Activated CD8-positive, alpha-beta T cell treated with anti-CD3 and anti-CD28 coated beads, Interleukin-2, amount 10 ng/mL, durations not matched to agents 7 days and 5 days (primary cell): ENCODE data around the gene CPNE7. TPM values are rescaled to one million over a fixed set of nuclear protein-coding genes. Genes with fewer than 3 reads are reported as not detected.

Source experiments
- ATAC-seq: fragments of 150-1000 bp; cut with Tn5 transposase; one replicate; pipeline ENCODE4 v1.10.0; 2021; ENCODE audit warnings: moderate library complexity
- CTCF ChIA-PET: fragments of 350-600 bp; sonication (Branson Sonifier 250); formaldehyde crosslinking; loops from one replicate; lab custom pipeline; 2021; ENCODE audit warnings: antibody characterized with exemption; lab: Charles Lee
- POLR2A ChIA-PET: fragments of 350-600 bp; sonication (Branson Sonifier 250); formaldehyde crosslinking; loops from one replicate; lab custom pipeline; 2021; ENCODE audit warnings: antibody characterized with exemption; lab: Charles Lee
- DNase-seq: peaks from one replicate; pipeline ENCODE4 v3.0.0-alpha.2; 2020
- H3K27ac Mint-ChIP-seq: one replicate; pipeline ENCODE4 v1.8.0; 2021; ENCODE audit warnings: mild to moderate bottlenecking, mixed read lengths
- H3K27me3 Mint-ChIP-seq: one replicate; pipeline ENCODE4 v1.8.0; 2021; ENCODE audit warnings: low read depth, mixed read lengths
- H3K36me3 Mint-ChIP-seq: one replicate; pipeline ENCODE4 v1.8.0; 2021; ENCODE audit warnings: low read depth, mixed read lengths
- H3K4me1 Mint-ChIP-seq: one replicate; pipeline ENCODE4 v1.8.0; 2021; ENCODE audit warnings: low read depth, mixed read lengths
- H3K4me3 Mint-ChIP-seq: one replicate; pipeline ENCODE4 v1.8.0; 2021; ENCODE audit warnings: mild to moderate bottlenecking, mixed read lengths
- H3K9me3 Mint-ChIP-seq: one replicate; pipeline ENCODE4 v1.8.0; 2022; ENCODE audit warnings: mixed read lengths; ENCODE audit not compliant: insufficient read depth
- total RNA-seq, 2 experiments: library from RNA; stranded (reverse); gene quantifications; one replicate each; pipeline ENCODE4 v1.2.3, GENCODE V29; 2021

CPNE7 gene
- total RNA-seq, 2 experiments from 2014 or later, result 1.1 to 1.8 TPM

DNA sequence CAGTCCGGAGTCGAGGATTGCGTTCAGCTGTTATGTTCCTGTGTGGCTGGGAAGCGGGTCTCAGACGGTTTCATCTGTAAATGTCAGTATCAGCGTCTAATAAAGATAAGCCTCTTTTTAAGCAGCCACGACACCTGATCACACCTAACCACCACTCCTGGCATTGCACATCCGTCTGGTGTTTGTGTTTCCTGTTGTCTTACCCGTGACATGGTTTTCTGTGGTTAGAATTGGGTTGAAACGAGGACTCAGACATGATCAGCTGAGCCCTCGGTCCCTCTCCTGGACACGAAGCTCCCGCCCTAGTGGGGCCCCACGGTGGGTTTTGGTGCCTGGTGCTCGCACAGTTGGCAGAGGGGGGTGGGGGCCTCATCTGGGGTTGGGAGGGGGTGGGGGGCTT, 18.3 kb downstream of the CPNE7 start:
- Mint-ChIP-seq H3K27me3 (no peaks in the 10 kb centered on the region), H3K4me1 (peaks cover 13% of the 10 kb centered on the region), H3K4me3 (peak overlapping the region; percentile 10), H3K9me3 (no peaks in the 10 kb centered on the region), H3K27ac (peak overlapping the region; percentile 71), H3K36me3 (no peaks in the 10 kb centered on the region)
- peak; percentile 81 for ATAC-seq
- ChIA-PET POLR2A (no interaction called here), CTCF (interaction anchor here (0.8 kb wide), 1 partner anchor 353 kb away, joined by 3 read pairs; no protein-coding TSS in a partner anchor)
- DNase-seq, result peak; percentile 74

DNA sequence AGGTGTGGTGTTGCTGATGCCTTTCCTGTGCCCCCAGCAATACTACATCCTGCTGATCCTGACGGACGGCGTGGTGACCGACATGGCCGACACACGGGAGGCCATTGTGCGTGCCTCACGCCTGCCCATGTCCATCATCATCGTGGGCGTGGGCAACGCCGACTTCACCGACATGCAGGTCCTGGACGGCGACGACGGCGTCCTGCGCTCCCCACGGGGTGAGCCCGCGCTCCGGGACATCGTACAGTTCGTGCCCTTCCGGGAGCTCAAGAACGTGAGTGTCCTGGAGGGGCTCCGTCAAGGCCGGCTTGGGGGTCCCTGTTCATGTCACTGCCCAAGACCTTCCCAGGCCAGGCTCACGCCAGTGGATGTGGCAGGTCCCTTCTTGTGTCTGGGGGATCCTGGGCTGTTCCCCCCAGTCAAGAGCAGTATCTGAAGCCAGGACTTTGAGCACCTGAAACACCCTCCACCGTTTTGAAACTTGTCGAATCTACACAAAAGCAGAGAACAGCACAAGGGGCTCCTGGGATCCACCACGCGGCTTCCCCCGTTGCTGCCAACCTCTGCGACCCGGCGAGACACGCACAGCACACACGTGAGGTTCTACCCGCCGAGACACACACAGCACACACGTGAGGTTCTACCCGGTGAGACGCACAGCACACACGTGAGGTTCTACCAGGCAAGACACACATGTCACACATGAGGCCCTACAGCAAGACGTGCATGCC, 19.9 kb downstream of the CPNE7 start:
- DNase-seq, result no peak
- H3K27me3 Mint-ChIP-seq, result peaks cover 3% of the 10 kb centered on the region
- ChIA-PET POLR2A (no interaction called here), CTCF (no interaction called here)
- H3K36me3 Mint-ChIP-seq, result no peaks in the 10 kb centered on the region
- H3K27ac Mint-ChIP-seq, result no peak overlapping the region
- H3K4me3 Mint-ChIP-seq, result no peak overlapping the region
- peaks cover 16% of the 10 kb centered on the region for H3K4me1 Mint-ChIP-seq
- no peak for ATAC-seq
- H3K9me3 Mint-ChIP-seq, result no peaks in the 10 kb centered on the region

DNA sequence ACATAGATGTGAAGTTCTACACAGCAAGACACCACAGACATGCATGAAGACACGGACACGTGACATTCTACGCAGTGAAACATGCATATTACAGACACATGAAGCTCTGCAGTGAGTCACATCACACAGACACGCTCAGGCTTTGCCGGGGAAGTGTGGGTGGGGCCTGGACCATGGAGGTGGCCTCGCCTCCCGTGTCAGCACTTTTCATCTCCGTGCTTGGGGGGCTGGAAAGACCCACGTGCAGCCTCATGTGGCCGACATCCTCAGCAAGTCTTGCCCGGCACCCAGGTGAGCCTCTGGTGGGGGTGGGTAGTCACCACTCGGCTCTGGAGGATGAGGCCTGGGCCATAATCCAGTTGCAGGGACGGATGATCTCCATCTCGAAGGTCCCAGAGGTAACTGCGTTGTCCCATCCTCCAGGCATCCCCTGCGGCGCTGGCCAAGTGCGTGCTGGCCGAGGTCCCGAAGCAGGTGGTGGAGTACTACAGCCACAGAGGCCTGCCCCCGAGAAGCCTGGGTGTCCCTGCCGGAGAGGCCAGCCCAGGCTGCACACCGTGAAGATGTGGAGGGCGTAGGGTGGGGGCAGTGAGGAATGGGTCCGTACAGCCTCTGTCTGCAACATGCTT, 20.6 kb downstream of the CPNE7 start:
- H3K4me3 Mint-ChIP-seq, result no peak overlapping the region
- ATAC-seq, result no peak
- H3K27ac Mint-ChIP-seq, result no peak overlapping the region
- POLR2A ChIA-PET, result no interaction called here
- no peaks in the 10 kb centered on the region for H3K9me3 Mint-ChIP-seq
- CTCF ChIA-PET, result no interaction called here
- H3K36me3 Mint-ChIP-seq, result no peaks in the 10 kb centered on the region
- H3K27me3 Mint-ChIP-seq, result peaks cover 3% of the 10 kb centered on the region
- DNase-seq, result no peak
- peaks cover 16% of the 10 kb centered on the region for H3K4me1 Mint-ChIP-seq

DNA sequence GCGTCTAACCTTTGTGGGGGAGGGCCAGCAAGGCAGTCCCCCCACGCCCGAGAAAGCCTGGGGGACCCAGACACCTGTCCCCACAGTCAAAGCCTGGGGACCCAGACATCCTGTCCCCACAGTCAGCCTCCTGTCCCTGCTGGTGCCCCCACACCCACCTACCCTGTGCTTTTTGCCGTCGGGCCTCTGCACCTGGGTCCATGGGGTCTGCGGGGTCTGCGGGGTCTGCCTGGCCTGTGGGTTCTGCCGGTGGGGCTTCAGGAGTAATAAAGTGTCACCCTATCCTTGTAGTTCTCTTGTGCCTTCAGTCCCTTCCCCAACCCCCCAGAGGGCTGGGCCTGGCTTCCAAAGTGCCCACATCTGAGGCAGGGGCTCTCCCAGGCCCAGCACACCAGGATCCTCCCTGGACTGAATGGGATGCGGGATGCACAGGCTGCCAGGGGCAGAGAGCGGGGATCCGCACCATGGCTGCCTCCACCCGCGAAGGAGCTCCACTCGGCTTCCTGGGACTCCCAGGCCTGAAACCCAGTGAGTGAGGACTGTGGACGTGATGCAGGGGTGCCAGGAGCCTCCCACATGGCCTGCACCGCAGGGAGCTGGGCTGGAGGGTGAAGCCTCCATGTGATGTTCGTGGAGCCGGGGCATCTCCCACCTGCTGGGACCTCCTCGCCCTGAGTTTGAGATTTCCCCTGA, 21.5 kb downstream of the CPNE7 start:
- H3K27me3 Mint-ChIP-seq, result peaks cover 3% of the 10 kb centered on the region
- H3K36me3 Mint-ChIP-seq, result no peaks in the 10 kb centered on the region
- H3K4me1 Mint-ChIP-seq, result peaks cover 16% of the 10 kb centered on the region
- H3K4me3 Mint-ChIP-seq, result no peak overlapping the region
- DNase-seq, result no peak
- POLR2A ChIA-PET, result no interaction called here
- H3K27ac Mint-ChIP-seq, result no peak overlapping the region
- H3K9me3 Mint-ChIP-seq, result no peaks in the 10 kb centered on the region
- CTCF ChIA-PET, result no interaction called here
- ATAC-seq, result no peak

DNA sequence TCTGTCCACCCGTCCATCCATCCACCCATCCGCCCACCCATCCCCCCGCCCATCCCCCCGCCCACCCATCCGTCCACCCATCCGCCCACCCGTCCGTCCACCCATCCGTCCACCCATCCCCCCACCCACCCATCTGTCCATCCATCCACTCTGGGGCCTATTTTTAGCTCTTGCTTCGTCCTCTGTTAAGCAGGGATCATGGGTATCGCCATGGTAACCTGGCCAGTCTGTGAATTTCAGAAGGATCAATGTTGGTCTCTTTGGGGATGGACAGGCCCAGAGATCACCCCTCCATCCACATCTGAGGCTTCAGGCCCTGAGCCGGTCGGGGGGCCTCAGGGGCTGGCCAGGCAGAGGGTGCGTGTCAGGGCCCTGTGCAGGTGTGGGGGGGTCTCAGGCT, 22.6 kb downstream of the CPNE7 start:
- Mint-ChIP-seq H3K4me1 (peaks cover 23% of the 10 kb centered on the region), H3K4me3 (no peak overlapping the region), H3K27me3 (peaks cover 7% of the 10 kb centered on the region), H3K27ac (no peak overlapping the region), H3K36me3 (no peaks in the 10 kb centered on the region), H3K9me3 (no peaks in the 10 kb centered on the region)
- ChIA-PET CTCF (no interaction called here), POLR2A (no interaction called here)
- DNase-seq (peak; percentile 48), ATAC-seq (no peak)

DNA sequence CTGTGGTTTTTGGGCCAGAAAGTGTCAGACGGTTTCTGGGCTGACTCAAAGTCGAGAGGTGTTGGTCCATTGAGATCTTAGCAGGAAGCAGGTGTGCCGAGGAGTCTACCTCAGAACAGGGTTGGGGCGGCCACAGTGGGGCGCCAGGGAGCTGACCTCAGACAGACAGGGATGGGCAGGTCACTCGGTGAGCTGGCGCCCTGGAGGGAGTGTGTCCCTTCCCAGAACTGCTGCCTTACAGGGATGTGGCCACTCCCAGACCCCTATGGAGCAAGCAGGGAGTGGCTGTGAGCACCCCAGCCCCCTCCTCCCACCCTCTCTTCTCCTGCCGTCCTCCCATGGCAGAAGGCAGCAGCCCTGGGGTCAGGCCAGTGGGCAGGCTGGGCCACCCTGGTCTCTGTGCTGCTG, 23.9 kb downstream of the CPNE7 start:
- no peak overlapping the region for H3K4me3 Mint-ChIP-seq
- ATAC-seq (peak; percentile 46), DNase-seq (peak; percentile 55)
- ChIA-PET POLR2A (interaction anchor here (0.6 kb wide), 1 partner anchor 15 kb away, joined by 3 read pairs; no protein-coding TSS in a partner anchor), CTCF (no interaction called here)
- peaks cover 7% of the 10 kb centered on the region for H3K27me3 Mint-ChIP-seq
- H3K27ac Mint-ChIP-seq, result no peak overlapping the region
- no peaks in the 10 kb centered on the region for H3K9me3 Mint-ChIP-seq
- peaks cover 13% of the 10 kb centered on the region for H3K4me1 Mint-ChIP-seq
- H3K36me3 Mint-ChIP-seq, result no peaks in the 10 kb centered on the region

DNA sequence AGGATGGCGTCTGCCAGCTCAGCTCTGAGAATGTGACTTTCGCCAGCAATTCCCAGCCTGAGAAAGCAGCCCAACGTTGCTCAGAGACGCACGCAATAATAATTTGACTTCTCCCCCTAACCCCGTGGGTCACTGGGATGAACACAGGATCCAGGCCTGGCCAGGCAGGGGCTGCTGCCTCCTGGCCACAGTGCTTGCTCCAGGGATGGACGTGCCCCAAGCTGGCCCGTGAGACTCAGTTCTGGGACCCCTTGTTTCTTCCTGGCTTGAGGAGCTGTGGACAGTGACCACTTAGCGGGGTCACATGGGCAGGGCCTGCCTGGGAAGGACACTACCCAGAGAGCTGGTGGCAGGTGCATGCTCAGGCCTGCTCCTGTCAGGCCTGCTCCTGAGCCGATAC, 24.3 kb downstream of the CPNE7 start:
- ATAC-seq, result no peak
- H3K36me3 Mint-ChIP-seq, result no peaks in the 10 kb centered on the region
- peaks cover 13% of the 10 kb centered on the region for H3K4me1 Mint-ChIP-seq
- H3K9me3 Mint-ChIP-seq, result no peaks in the 10 kb centered on the region
- ChIA-PET CTCF (interaction anchor here (0.7 to 1.4 kb wide), 2 partner anchors 15 to 69 kb away, joined by 3 to 5 read pairs; no protein-coding TSS in a partner anchor), POLR2A (interaction anchor here (0.6 kb wide), 1 partner anchor 16 kb away, joined by 3 read pairs; no protein-coding TSS in a partner anchor)
- no peak overlapping the region for H3K4me3 Mint-ChIP-seq
- H3K27me3 Mint-ChIP-seq, result peaks cover 7% of the 10 kb centered on the region
- no peak overlapping the region for H3K27ac Mint-ChIP-seq
- DNase-seq, result no peak

DNA sequence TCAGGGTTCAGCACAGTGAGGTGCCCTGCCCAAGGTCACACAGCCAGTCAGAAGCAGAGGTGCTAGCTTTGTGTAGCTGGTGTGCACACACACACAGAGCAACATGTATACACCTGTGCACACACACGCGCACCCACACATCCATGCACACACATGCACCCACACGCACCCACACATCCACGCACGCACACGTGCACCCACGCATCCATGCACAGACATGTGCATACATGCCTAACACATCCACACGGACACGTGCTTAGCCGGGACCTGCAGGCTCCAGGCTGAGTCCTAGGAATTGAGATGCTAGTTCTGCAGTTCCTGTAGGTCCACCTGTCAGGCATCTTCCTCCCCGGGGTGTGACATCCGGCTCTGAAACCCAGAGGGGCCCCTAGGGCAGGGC, 24.9 kb downstream of the CPNE7 start:
- no peak for ATAC-seq
- Mint-ChIP-seq H3K4me1 (peaks cover 13% of the 10 kb centered on the region), H3K36me3 (no peaks in the 10 kb centered on the region), H3K9me3 (no peaks in the 10 kb centered on the region), H3K27ac (no peak overlapping the region), H3K4me3 (no peak overlapping the region), H3K27me3 (peaks cover 7% of the 10 kb centered on the region)
- ChIA-PET CTCF (interaction anchor here (0.6 to 1.4 kb wide), 3 partner anchors 14 to 68 kb away, joined by 3 to 5 read pairs (median 3); no protein-coding TSS in a partner anchor), POLR2A (no interaction called here)
- no peak for DNase-seq

DNA sequence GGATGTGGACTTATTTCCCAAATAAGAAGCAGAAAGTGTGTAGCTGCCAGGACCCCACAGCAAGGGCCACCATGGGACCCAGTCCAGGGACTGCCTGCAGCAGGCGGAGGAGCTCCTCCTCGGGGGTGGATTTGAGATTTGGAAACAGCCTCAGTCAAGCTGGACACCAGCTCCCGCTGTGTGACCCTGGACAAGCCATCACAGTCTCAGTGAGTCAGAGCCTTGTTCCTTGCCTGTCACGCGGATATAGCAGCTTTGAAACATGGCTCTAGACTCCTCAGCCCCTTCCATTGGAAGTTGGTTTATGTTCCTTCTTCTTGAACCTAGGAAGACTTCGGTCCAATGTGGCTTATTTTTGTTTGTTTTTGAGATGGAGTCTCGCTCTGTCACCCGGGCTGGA, 25.4 kb downstream of the CPNE7 start:
- ATAC-seq (no peak), DNase-seq (no peak)
- Mint-ChIP-seq H3K27me3 (peaks cover 7% of the 10 kb centered on the region), H3K4me1 (peaks cover 13% of the 10 kb centered on the region), H3K36me3 (no peaks in the 10 kb centered on the region), H3K4me3 (no peak overlapping the region), H3K27ac (no peak overlapping the region), H3K9me3 (no peaks in the 10 kb centered on the region)
- ChIA-PET CTCF (interaction anchor here (0.6 to 1.4 kb wide), 2 partner anchors 14 to 63 kb away, joined by 3 to 5 read pairs; no protein-coding TSS in a partner anchor), POLR2A (interaction anchor here (1.5 kb wide), 1 partner anchor 40 kb away, joined by 4 read pairs; the partner anchor contains the start of gene RPL13)

DNA sequence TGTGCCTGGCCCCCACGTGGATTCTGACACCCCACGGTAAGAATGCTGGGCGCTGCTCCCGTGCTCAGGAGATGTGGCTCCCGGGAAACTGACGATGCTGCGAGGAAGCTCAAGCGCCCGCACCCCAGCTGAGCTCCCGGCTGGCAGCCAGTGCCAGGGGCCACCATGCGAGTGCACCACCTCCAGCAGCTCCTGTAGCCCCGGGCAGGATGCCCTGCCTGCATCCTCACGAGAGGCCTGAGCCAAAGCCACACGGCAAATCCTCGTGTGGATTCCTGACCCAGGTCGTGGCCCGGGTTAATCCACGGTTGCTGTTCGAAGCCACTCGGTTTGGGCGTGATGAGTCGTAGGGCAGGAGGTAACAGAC, 26.3 kb downstream of the CPNE7 start:
- no peaks in the 10 kb centered on the region for H3K9me3 Mint-ChIP-seq
- DNase-seq (no peak), ATAC-seq (no peak)
- no peak overlapping the region for H3K27ac Mint-ChIP-seq
- H3K4me1 Mint-ChIP-seq, result peaks cover 13% of the 10 kb centered on the region
- H3K4me3 Mint-ChIP-seq, result no peak overlapping the region
- peaks cover 7% of the 10 kb centered on the region for H3K27me3 Mint-ChIP-seq
- ChIA-PET CTCF (no interaction called here), POLR2A (interaction anchor here (0.6 to 1.5 kb wide), 3 partner anchors 13 to 41 kb away, joined by 3 to 4 read pairs (median 3); partner anchors contain the start of genes CPNE7 and RPL13)
- H3K36me3 Mint-ChIP-seq, result no peaks in the 10 kb centered on the region

DNA sequence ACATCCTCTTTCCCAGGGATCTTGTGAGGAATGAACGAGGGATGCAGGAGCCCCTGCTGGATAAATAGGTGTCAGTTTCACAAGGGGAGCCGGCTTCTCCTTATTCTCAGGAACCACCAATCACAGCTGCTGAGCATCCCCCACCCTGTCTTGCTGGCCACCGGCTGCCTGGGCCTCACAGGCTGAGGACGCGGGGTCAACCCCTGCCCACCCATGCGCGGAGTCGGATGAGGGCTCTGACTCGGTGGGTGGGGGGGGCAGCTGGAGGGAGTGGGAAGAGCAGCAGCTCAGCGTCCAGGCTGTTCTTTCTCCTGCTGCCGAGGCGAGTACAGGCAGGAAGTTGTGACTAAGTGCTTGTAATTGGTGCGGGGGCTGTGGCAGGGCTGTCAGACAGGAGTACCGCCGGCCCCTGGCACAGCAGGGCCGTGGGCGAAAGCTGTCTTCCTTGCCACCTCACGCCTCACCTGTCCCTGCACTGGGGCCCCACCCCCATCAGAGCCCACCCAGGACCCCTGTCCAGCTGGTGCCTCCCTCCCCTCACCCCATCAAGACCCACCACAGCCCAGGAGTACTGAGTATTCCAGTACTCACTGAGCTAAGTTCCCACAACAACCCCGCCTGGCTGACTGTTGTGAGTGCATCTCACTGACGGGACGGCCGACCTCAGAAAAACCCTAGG, 26.9 kb downstream of the CPNE7 start:
- H3K4me1 Mint-ChIP-seq, result peaks cover 13% of the 10 kb centered on the region
- ATAC-seq, result peak; percentile 73
- ChIA-PET CTCF (no interaction called here), POLR2A (interaction anchor here (0.6 to 1.5 kb wide), 3 partner anchors 13 to 41 kb away, joined by 3 to 4 read pairs (median 3); partner anchors contain the start of genes CPNE7 and RPL13)
- H3K27me3 Mint-ChIP-seq, result peaks cover 7% of the 10 kb centered on the region
- no peaks in the 10 kb centered on the region for H3K9me3 Mint-ChIP-seq
- no peaks in the 10 kb centered on the region for H3K36me3 Mint-ChIP-seq
- H3K27ac Mint-ChIP-seq, result peak overlapping the region; percentile 25
- DNase-seq, result peak; percentile 58
- no peak overlapping the region for H3K4me3 Mint-ChIP-seq
